HepG2 (cell line): ENCODE measurements around the gene ZIM2. TPM values are rescaled to one million over a fixed set of nuclear protein-coding genes. Genes with fewer than 3 reads are reported as not detected.

Experiments
- ATRX ChIP-seq: sonication (generic); formaldehyde crosslinking; IDR thresholded peaks from 2 replicates; pipeline ENCODE4 v1.4.0; 2020; ENCODE audit warnings: missing genetic modification reagents, borderline replicate concordance
- CBFB ChIP-seq: sonication (generic); formaldehyde crosslinking; IDR thresholded peaks from 2 replicates; pipeline ENCODE4 v1.4.0; 2020; ENCODE audit warnings: missing genetic modification reagents
- CBX1 ChIP-seq: IDR thresholded peaks from one replicate; pipeline ENCODE4 v1.6.1; 2016; ENCODE audit warnings: antibody characterized with exemption, low read depth
- CEBPZ ChIP-seq: IDR thresholded peaks from 2 replicates; pipeline ENCODE4 v1.6.1; 2012; ENCODE audit warnings: low read length, improper control_type of control experiment
- FOSL2 ChIP-seq: sonication (generic); formaldehyde crosslinking; IDR thresholded peaks from 2 replicates; pipeline ENCODE4 v1.4.0; 2020; ENCODE audit warnings: missing genetic modification reagents
- KLF11 ChIP-seq: IDR thresholded peaks from 2 replicates; pipeline ENCODE4 v1.6.1; 2016; ENCODE audit warnings: missing compliant biosample characterization
- MAFF ChIP-seq: IDR thresholded peaks from 2 replicates; pipeline ENCODE4 v1.6.1; 2011; ENCODE audit warnings: low read depth, low read length, improper control_type of control experiment
- MAFK ChIP-seq, 2 experiments: IDR thresholded peaks in 1 of 2; conservative IDR thresholded peaks in 1 of 2; 2 replicates each; pipeline ENCODE4 v1.6.1; 2011; ENCODE audit warnings: improper control_type of control experiment in 2 of 2, low read length in 2 of 2
- NR2F2 ChIP-seq: IDR thresholded peaks from 2 replicates; pipeline ENCODE4 v1.6.1; 2012; ENCODE audit warnings: low read depth, inconsistent platforms, borderline replicate concordance
- POGK ChIP-seq: sonication (generic); formaldehyde crosslinking; conservative IDR thresholded peaks from 2 replicates; pipeline ENCODE4 v1.8.0; 2022; ENCODE audit warnings: mild to moderate bottlenecking, moderate library complexity, missing genetic modification reagents
- SYNCRIP ChIP-seq: fragments of 200-400 bp; formaldehyde crosslinking; IDR thresholded peaks from 2 replicates; pipeline ENCODE4 v1.6.1; 2018; ENCODE audit warnings: mild to moderate bottlenecking, low read depth, low read length; ENCODE audit not compliant: insufficient read depth
- ZNF101 ChIP-seq: sonication (generic); formaldehyde crosslinking; IDR thresholded peaks from 2 replicates; pipeline ENCODE4 v1.4.0; 2020; ENCODE audit warnings: mild to moderate bottlenecking, low read depth, missing genetic modification reagents, borderline replicate concordance
- ZNF350 ChIP-seq: sonication (generic); formaldehyde crosslinking; IDR thresholded peaks from 2 replicates; pipeline ENCODE4 v1.4.0; 2020; ENCODE audit warnings: mild to moderate bottlenecking, low read depth, missing genetic modification reagents, borderline replicate concordance
- ZNF598 ChIP-seq: sonication (generic); formaldehyde crosslinking; IDR thresholded peaks from 2 replicates; pipeline ENCODE4 v1.5.1; 2020; ENCODE audit warnings: mild to moderate bottlenecking, missing genetic modification reagents, borderline replicate concordance
- ZNF883 ChIP-seq: sonication (generic); formaldehyde crosslinking; IDR thresholded peaks from 2 replicates; pipeline ENCODE4 v1.5.1; 2020; ENCODE audit warnings: mild to moderate bottlenecking, missing genetic modification reagents; ENCODE audit errors: not compliant biosample characterization
- polyA plus RNA-seq, 8 experiments: library from polyadenylated mRNA; depleted of rRNA in 3 of 8; stranded (reverse) in 7 of 8; unstranded in 1 of 8; fragments of >200 nt; fragmentation: Illumina TruSeq in 4 of 8; extraction: Trizol in 4 of 8; gene quantifications; 2 replicates each; pipeline versions ENCODE4 v1.2.1 to v1.2.3, GENCODE V29; 2011 to 2016; ENCODE audit warnings: low read depth in 4 of 8, missing spikeins in 1 of 8, mixed read lengths in 1 of 8; ENCODE audit not compliant: insufficient read depth in 1 of 8
- total RNA-seq, 5 experiments: library from RNA; depleted of rRNA; stranded (reverse); fragments of >200 nt; fragmentation: Illumina TruSeq; extraction: Trizol; gene quantifications; 2 replicates each; pipeline ENCODE4 v1.2.3, GENCODE V29; 2016; ENCODE audit warnings: low read depth in 1 of 5
- TF ChIP-seq, protein P1 (sequence below): sonication (generic); formaldehyde crosslinking; IDR thresholded peaks from 2 replicates; pipeline ENCODE4 v1.4.0; 2020; ENCODE audit warnings: mild to moderate bottlenecking, missing genetic modification reagents, borderline replicate concordance
- TF ChIP-seq, protein P2 (sequence below): sonication (generic); formaldehyde crosslinking; IDR thresholded peaks from 2 replicates; pipeline ENCODE4 v1.4.0; 2020; ENCODE audit warnings: mild to moderate bottlenecking, missing genetic modification reagents

ZIM2 gene
- total and polyA plus RNA-seq, 2 of the 13 experiments (the other 11 are each of a cell fraction or from before 2014, with no cell fraction given) = 7.2 to 10.3 TPM

DNA sequence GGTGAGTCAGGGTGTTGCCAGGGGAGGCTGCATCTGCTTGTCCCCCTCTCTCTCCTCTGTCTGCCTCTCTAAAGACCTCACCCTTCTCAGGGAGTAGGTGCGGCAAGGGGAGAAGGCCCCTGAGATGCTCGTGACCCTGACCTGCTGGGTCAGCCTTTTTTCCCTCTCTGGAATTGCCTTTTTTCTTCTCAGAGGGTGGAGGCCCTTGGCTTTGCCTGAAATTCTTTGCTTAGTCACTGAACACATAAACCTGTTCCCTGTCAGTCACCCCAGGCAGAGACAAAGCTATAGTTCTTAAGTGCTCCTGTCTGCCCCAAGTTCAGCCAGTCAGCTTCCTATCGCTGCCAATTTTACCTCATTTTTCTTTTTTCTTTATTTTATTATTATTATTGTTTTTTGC, 35.2 kb upstream of the ZIM2 start (continued):
- TF ChIP-seq, protein P1, sequence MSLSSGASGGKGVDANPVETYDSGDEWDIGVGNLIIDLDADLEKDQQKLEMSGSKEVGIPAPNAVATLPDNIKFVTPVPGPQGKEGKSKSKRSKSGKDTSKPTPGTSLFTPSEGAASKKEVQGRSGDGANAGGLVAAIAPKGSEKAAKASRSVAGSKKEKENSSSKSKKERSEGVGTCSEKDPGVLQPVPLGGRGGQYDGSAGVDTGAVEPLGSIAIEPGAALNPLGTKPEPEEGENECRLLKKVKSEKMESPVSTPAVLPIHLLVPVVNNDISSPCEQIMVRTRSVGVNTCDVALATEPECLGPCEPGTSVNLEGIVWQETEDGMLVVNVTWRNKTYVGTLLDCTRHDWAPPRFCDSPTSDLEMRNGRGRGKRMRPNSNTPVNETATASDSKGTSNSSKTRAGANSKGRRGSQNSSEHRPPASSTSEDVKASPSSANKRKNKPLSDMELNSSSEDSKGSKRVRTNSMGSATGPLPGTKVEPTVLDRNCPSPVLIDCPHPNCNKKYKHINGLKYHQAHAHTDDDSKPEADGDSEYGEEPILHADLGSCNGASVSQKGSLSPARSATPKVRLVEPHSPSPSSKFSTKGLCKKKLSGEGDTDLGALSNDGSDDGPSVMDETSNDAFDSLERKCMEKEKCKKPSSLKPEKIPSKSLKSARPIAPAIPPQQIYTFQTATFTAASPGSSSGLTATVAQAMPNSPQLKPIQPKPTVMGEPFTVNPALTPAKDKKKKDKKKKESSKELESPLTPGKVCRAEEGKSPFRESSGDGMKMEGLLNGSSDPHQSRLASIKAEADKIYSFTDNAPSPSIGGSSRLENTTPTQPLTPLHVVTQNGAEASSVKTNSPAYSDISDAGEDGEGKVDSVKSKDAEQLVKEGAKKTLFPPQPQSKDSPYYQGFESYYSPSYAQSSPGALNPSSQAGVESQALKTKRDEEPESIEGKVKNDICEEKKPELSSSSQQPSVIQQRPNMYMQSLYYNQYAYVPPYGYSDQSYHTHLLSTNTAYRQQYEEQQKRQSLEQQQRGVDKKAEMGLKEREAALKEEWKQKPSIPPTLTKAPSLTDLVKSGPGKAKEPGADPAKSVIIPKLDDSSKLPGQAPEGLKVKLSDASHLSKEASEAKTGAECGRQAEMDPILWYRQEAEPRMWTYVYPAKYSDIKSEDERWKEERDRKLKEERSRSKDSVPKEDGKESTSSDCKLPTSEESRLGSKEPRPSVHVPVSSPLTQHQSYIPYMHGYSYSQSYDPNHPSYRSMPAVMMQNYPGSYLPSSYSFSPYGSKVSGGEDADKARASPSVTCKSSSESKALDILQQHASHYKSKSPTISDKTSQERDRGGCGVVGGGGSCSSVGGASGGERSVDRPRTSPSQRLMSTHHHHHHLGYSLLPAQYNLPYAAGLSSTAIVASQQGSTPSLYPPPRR = no peak
- no peak for TF ChIP-seq KLF11 (CRISPR knock-in tag)
- TF ChIP-seq ZNF101 (CRISPR knock-in tag) = no peak
- TF ChIP-seq CBFB = no peak
- no peak for TF ChIP-seq NR2F2
- TF ChIP-seq CEBPZ = no peak
- TF ChIP-seq, protein P2, sequence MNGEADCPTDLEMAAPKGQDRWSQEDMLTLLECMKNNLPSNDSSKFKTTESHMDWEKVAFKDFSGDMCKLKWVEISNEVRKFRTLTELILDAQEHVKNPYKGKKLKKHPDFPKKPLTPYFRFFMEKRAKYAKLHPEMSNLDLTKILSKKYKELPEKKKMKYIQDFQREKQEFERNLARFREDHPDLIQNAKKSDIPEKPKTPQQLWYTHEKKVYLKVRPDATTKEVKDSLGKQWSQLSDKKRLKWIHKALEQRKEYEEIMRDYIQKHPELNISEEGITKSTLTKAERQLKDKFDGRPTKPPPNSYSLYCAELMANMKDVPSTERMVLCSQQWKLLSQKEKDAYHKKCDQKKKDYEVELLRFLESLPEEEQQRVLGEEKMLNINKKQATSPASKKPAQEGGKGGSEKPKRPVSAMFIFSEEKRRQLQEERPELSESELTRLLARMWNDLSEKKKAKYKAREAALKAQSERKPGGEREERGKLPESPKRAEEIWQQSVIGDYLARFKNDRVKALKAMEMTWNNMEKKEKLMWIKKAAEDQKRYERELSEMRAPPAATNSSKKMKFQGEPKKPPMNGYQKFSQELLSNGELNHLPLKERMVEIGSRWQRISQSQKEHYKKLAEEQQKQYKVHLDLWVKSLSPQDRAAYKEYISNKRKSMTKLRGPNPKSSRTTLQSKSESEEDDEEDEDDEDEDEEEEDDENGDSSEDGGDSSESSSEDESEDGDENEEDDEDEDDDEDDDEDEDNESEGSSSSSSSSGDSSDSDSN (CRISPR knock-in tag) = 0 out of 2 replicates have a peak, but pooled peaks have one; percentile 18
- peak; percentile 25 to 58; a peak in 1 of 4 replicates for TF ChIP-seq MAFK (conservative IDR thresholded peaks at IDR 0.05 in 1 of 2, IDR thresholded peaks at IDR 0.05 in 1 of 2; ENCODE audit: low read length in 2 of 2)
- TF ChIP-seq ATRX (CRISPR knock-in tag) = no peak
- no peak for TF ChIP-seq ZNF350 (CRISPR knock-in tag)
- TF ChIP-seq MAFF = peak; percentile 14; the same call in 1 of the 2 replicates
- TF ChIP-seq FOSL2 (CRISPR knock-in tag) = peak; percentile 41; the same call in 1 of the 2 replicates
- no peak for TF ChIP-seq ZNF598 (CRISPR knock-in tag)
- TF ChIP-seq ZNF883 (CRISPR knock-in tag) = no peak
- TF ChIP-seq CBX1 = no peak
- no peak for TF ChIP-seq POGK
- no peak for TF ChIP-seq SYNCRIP
